Inflammatory macrophage treated with lipopolysaccharide for 1 hour (primary cell): Measurements from ENCODE around the gene CERS5.
"Not testable (repeated sequence)": the region's sequence is repeated elsewhere in the genome, so short reads cannot be mapped to it uniquely, and the experiment has no call there.

ENCODE experiments used
- DNase-seq, 2 donors: peaks; one replicate each; pipeline ENCODE4 v3.0.0-alpha.2; 2020 to 2022

Gene CERS5

DNA sequence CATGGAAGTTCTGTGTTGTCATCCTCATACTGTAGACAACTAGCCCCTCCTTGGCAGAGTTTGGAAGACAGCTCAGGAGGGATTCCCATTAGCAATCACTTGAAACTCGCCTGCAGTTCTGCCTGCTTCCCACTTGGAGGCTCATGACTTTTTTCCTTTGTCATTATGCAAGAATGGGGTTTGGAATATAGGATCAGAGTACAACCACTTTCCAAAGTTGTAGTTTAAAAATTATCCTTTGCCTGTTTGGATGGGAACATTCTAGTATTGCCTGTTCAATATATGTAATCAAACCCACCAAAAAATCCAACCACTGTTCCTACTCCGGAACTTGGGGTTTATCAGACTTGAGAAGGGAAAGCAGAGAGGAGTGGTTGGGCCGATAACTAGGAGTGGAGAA, 65.5 kb downstream of the CERS5 start:
- peak; percentile 28 to 35 for DNase-seq

DNA sequence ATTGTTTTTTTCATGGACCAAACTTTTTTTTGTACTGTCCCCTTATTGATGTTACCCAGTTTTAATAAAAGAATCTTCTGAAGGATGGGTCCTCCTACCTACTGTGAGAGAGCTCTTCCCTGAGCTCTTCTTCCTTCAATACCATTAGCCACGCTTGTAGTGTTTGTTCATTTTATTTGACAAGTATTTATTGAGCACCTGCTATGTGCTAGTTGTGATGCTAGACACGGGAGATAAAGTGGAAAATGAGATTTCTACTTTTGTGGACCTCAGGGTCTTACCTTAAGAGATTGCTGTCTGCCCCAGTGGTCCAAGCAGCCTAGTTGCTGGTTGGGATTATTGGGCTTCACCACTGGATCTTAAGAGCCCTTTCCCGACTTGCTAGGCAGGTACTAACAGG, 66.6 kb downstream of the CERS5 start:
- DNase-seq = no peak

DNA sequence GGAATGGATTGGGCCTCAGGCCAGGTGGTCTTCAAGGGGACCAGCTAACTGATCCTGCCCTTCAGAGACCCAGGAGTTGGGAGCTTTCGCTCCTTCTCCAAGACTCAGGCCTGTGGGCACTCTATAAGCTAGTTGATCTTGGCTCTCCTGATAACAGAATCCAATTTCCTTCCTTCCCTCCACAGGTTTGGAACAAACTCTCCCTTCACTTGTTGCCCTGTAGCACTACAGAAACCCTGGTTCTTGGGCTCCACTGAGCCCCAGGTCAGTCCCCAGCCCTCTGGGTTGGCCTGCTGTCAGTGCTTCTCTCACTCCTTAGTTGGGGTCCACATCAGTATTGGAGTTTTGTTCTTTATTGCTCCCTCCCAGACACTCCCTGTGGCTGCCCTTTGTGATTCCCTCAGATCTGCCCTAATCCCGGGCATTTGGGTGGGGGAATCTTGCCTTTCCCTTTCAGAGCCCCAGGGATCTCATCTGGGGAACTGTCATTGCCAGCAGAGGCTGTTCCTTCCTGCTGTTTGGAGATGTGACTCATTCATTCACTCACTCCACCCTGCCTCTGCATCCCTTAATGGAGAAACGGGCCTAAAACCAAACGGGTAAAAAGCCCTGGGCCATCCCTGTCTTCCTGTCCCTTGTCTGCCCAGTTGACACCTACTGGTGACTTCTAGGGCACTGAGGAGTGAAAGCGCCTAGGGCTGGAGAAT, 67.7 kb downstream of the CERS5 start:
- DNase-seq = no peak

- DNase-seq = no peak
Observed at GRCh38 chr12:50097952-50098351, 69.2 kb downstream of the CERS5 start.

GRCh38 chr12:50090391-50090790, 76.8 kb downstream of the CERS5 start:
- DNase-seq = no peak

- DNase-seq = no peak
Observed at GRCh38 chr12:50089730-50090129, 77.4 kb downstream of the CERS5 start.

DNA sequence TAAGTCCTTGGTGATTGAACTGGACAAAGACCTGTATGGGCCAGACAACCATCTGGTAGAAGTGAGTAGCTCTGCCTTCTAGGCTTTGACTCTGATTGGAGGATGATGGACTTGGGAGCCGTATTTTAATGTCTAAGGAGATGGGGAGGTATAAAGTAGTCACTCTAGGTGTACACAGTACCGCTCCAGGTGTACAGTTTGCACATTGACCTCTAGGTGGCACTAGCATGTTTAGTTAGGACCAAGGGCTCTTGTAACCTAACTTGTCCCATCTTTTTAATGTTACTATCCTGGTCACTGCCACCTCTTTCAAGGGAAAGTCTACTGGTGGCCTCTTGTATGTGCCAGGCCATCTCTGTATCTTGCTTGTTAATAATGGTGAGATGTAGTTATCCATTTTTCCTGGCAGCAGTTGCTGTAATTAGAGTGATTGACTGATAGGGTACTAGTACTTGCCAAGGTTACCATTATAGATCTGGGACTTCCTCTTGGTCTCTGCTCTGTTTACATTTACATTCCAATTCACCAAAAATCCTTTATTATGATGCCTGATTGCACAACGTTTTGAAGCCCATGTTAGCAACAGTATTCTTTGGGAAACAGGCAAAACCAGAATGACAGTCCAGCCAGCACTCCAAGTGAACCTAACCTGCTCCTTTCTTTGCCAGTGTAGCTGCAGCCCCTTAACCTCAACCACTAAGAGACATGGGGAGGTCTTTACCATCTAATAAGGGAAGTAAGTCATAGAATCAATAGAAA, 78.4 kb downstream of the CERS5 start:
- peak in 1 of 2 donors; percentile 69 for DNase-seq

GRCh38 chr12:50087995-50088394, 79.2 kb downstream of the CERS5 start:
- no peak for DNase-seq

DNA sequence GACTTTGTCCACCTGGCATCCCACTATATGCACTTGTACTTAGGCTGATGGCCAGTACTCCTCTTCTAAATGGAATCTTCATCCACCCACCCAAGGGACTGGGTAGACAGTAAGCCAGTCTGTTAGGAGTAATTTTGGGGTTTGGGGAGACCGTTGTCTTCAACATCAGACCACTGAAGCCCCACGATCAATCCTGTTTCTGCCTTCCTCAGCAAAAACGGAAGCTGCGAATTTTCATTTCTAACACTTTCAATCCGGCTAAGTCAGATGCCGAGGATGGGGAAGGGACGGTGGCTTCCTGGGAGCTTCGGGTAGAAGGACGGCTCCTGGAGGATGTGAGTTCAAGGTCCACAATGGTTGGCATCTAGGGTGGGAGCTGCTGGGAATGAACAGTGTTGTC, 80.0 kb downstream of the CERS5 start:
- no peak for DNase-seq

DNA sequence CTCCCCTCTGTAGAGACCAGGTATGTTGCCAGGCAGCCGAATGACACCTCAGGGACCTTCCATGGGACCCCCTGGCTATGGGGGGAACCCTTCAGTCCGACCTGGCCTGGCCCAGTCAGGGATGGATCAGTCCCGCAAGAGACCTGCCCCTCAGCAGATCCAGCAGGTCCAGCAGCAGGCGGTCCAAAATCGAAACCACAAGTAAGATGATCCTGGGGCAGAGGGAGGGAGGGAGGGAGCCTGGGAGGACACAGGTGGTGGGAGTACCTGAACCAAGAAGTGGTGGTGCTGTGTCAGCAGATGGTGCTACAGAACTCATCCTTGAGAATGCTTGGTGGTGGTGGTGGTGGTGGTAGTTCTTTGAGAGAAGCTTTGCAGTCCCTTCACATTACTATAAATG, 81.0 kb downstream of the CERS5 start:
- DNase-seq = no peak

- DNase-seq = no peak
Observed at GRCh38 chr12:50085615-50086072, 81.5 kb downstream of the CERS5 start.

DNA sequence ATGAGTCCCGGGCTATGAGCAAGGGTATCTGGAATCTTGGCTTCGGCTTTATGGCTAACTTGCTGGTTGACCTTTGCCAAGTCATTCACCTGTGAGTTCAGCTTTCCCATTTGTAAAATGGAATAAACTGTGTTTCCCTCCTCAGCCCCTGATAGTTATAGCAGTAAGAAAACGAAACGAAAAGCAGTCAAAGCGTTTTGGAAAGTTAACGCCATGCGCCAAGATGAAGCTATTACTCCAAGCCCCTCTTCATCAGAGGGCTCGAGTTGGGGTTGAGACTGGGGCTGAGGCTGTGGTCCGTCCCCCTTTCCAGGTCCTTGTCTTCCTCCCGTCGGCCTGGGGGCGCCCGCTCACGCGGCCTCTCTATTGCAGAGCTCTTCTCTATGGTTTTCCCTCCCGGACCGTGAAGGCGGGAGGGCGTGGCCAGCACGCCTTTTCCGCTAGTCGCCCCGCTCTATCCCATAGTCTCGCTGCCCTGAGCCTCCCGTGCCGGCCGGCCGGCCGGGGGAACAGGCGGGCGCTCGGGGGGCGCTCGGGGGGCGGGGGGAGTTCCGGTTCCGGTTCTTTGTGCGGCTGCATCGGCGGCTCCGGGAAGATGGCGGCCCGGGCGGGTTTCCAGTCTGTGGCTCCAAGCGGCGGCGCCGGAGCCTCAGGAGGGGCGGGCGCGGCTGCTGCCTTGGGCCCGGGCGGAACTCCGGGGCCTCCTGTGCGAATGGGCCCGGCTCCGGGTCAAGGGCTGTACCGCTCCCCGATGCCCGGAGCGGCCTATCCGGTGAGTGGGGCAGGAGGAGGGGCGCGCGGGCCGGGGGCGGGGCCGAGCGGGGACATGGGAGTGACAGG, 82.2 kb downstream of the CERS5 start, which contains the start of gene SMARCD1:
Gene SMARCD1, plus strand, starts transcription at position 568 of the 840 bp plus-strand sequence. Its CDS starts 28 bp downstream, at position 596.
- DNase-seq = peak; percentile 73 to 88

DNA sequence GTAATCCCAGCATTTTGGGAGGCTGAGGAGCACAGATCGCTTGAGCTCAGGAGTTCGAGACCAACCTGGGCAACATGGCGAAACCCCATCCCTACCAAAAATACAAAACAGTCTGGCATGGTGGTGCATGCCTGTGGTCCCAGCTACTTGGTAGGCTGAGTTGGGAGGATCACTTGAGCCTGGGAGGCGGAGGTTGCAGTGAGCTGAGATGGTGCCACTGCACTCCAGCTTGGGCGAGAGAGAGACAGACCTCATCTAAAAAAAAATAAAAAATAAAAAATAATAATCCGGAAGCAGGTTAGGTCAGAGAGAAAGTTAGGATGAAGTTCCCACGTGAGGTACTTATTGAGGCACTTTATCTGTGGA, 82.8 kb downstream of the CERS5 start:
- DNase-seq = not testable (repeated sequence)

GRCh38 chr12:50083301-50083700, 83.9 kb downstream of the CERS5 start:
- DNase-seq = no peak

- DNase-seq = no peak
Observed at GRCh38 chr12:50082644-50083043, 84.5 kb downstream of the CERS5 start.

- DNase-seq = no peak
Observed at GRCh38 chr12:50081096-50081808, 85.9 kb downstream of the CERS5 start.

GRCh38 chr12:50079771-50080170, 87.4 kb downstream of the CERS5 start:
- no peak for DNase-seq
